ENCODE measurements around the gene MCTP1. TPM values are rescaled to one million over a fixed set of nuclear protein-coding genes. Genes with fewer than 3 reads are reported as not detected.

Gene MCTP1
- total RNA-seq, 2 donors from 2014 or later = 22.1 to 256 TPM

DNA sequence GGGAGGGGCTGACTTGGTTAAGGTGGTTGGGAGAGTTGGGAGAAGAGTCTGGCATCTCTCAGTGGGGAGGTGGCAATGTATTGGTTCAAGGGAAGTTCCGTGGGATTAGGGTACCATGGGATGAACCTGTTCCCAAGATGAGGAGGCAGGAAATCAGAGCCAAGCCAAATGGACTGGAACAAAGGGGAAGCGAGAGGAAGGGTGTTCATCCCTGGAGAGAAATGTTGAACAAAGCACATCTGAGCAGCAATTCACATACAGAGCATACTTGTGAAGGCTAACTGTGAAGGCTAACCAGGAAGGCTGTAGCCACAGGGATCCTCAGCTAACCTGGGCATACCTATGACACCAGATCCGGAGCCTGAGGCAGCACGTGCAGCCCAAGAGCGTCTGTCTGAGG, 214.0 kb downstream of the MCTP1 start:
- H3K4me1 ChIP-seq (ENCODE audit: control insufficient read depth in 1 of 2, low read depth in 2 of 2) = no peaks in the 10 kb centered on the region

DNA sequence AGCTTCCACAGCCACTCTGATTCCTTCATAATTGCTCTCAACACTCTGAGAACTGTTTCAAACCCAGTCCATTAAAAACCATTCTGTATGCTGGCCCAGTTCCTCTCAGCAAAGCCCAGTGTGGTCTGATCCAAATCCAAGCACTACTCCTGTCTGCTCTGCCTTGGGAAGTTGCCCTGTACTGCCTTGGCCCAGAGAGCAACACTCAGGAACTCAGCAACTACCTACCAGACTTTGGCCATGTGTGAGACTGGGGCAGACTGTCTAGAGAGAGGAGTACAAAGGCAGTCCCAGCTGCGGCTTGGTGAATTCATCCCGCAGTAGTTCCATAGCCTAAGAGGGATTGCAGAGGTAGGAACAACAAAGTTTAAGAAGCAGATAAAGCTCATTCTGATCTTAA, 214.4 kb downstream of the MCTP1 start:
- ATAC-seq (ENCODE audit: insufficient number of reproducible peaks, low FRiP score, low read depth) = no peak

More for the DNA sequence above, 214.0 kb downstream of the MCTP1 start:
- no peaks in the 10 kb centered on the region for H3K27me3 ChIP-seq (replicated peaks; ENCODE audit: insufficient read depth)
- no peak for ATAC-seq (ENCODE audit: insufficient number of reproducible peaks, low FRiP score, low read depth)
- TF ChIP-seq, protein P1, sequence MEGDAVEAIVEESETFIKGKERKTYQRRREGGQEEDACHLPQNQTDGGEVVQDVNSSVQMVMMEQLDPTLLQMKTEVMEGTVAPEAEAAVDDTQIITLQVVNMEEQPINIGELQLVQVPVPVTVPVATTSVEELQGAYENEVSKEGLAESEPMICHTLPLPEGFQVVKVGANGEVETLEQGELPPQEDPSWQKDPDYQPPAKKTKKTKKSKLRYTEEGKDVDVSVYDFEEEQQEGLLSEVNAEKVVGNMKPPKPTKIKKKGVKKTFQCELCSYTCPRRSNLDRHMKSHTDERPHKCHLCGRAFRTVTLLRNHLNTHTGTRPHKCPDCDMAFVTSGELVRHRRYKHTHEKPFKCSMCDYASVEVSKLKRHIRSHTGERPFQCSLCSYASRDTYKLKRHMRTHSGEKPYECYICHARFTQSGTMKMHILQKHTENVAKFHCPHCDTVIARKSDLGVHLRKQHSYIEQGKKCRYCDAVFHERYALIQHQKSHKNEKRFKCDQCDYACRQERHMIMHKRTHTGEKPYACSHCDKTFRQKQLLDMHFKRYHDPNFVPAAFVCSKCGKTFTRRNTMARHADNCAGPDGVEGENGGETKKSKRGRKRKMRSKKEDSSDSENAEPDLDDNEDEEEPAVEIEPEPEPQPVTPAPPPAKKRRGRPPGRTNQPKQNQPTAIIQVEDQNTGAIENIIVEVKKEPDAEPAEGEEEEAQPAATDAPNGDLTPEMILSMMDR (IDR thresholded peaks at IDR 0.05) = no peak
- no peaks in the 10 kb centered on the region for H3K9me3 ChIP-seq
- DNase-seq (ENCODE audit: low spot score) = no peak
- no peak overlapping the region for H3K27ac ChIP-seq
- no peak overlapping the region for H3K4me3 ChIP-seq
- H3K36me3 ChIP-seq = no peaks in the 10 kb centered on the region

DNA sequence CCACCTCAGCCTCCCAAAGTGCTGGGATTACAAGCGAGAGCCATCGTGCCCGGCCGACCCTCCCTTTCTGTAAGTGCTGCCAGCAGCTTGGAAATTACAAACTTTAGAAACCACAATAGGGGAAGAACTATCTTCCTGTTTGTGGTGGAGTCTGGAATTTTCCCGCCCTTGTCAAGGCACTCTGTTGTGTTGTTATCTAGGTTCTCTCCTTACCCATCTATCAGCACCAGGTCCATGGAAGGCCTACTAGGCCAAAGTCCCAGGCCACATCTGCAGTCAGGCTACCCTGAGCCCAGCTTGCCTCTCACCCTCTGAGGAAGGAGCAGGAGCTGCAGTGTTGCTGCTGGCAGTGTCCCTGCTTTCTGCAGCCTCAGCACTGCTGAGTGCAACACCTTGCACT, 214.9 kb downstream of the MCTP1 start:
- no peak for DNase-seq (ENCODE audit: low spot score)
- Histone ChIP-seq H3K36me3 (no peaks in the 10 kb centered on the region), H3K9me3 (no peaks in the 10 kb centered on the region), H3K27me3 (replicated peaks; ENCODE audit: insufficient read depth) (no peaks in the 10 kb centered on the region), H3K27ac (no peak overlapping the region), H3K4me3 (no peak overlapping the region), H3K4me1 (ENCODE audit: control insufficient read depth in 1 of 2, low read depth in 2 of 2) (no peaks in the 10 kb centered on the region)
- TF ChIP-seq, protein P1 (IDR thresholded peaks at IDR 0.05) = no peak
- ATAC-seq (ENCODE audit: insufficient number of reproducible peaks, low FRiP score, low read depth) = no peak

More for the DNA sequence above, 214.4 kb downstream of the MCTP1 start:
- TF ChIP-seq, protein P1 (IDR thresholded peaks at IDR 0.05) = no peak
- no peaks in the 10 kb centered on the region for H3K36me3 ChIP-seq
- no peaks in the 10 kb centered on the region for H3K4me1 ChIP-seq (ENCODE audit: control insufficient read depth in 1 of 2, low read depth in 2 of 2)
- no peaks in the 10 kb centered on the region for H3K27me3 ChIP-seq (replicated peaks; ENCODE audit: insufficient read depth)
- H3K4me3 ChIP-seq = no peak overlapping the region
- no peaks in the 10 kb centered on the region for H3K9me3 ChIP-seq
- no peak for DNase-seq (ENCODE audit: low spot score)
- no peak overlapping the region for H3K27ac ChIP-seq

DNA sequence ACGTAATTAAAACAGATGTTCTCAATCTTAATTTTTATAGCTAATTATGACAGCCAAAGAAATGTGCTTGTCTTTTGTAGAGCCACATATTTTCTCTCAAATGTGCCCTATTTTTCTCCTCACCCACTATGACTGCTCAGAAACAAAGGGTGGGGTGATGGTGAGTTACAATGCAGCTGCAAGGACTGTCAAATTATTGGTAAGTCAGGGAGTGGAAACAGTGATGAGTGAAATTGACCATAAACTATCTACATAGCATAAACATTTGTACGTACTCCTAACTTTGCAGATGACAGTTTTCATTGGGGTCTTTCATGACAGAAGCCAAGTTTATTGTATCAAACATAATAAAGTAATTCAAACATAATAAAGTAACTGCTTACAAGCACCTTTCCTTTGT, 215.9 kb downstream of the MCTP1 start:
- TF ChIP-seq, protein P1 (IDR thresholded peaks at IDR 0.05) = no peak
- Histone ChIP-seq H3K4me1 (ENCODE audit: control insufficient read depth in 1 of 2, low read depth in 2 of 2) (no peaks in the 10 kb centered on the region), H3K27ac (no peak overlapping the region), H3K4me3 (no peak overlapping the region), H3K9me3 (no peaks in the 10 kb centered on the region), H3K36me3 (no peaks in the 10 kb centered on the region), H3K27me3 (replicated peaks; ENCODE audit: insufficient read depth) (no peaks in the 10 kb centered on the region)
- ATAC-seq (ENCODE audit: insufficient number of reproducible peaks, low FRiP score, low read depth) = no peak
- no peak for DNase-seq (ENCODE audit: low spot score)

DNA sequence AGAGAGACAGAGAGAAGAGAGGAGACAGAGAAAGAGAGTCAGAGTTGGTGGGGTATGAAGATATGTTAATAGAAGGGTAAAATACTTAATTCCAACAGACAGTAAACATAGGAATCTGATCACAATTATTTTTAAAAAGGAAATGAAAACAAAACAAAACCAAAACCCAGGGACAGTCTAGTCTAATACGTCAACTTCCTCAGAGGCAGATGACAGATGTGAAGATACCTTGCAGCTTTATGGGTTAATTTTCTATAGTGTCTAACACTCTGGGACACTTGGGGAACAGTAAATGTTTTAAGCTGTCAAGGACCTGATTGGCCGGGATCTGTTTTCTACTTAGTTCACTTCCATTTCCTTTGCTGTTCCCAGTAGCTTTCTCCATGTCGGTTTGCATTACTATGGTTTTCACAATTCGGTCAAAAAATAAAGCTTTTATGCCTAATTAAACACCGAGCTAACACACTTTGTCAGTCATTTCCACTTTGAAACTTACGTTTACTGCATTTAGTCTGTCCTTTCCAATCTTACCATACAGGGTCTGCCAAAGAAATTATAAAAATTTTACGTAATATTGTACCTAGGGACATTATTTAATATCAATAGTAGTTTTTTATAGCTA, 216.5 kb downstream of the MCTP1 start:
- DNase-seq (ENCODE audit: low spot score) = no peak
- no peak for ATAC-seq (ENCODE audit: insufficient number of reproducible peaks, low FRiP score, low read depth)
- Histone ChIP-seq H3K27ac (no peak overlapping the region), H3K27me3 (replicated peaks; ENCODE audit: insufficient read depth) (no peaks in the 10 kb centered on the region), H3K9me3 (no peaks in the 10 kb centered on the region), H3K4me1 (ENCODE audit: control insufficient read depth in 1 of 2, low read depth in 2 of 2) (no peaks in the 10 kb centered on the region), H3K36me3 (no peaks in the 10 kb centered on the region), H3K4me3 (no peak overlapping the region)
- TF ChIP-seq, protein P1 (IDR thresholded peaks at IDR 0.05) = no peak
